Adipose tissue (tissue), 3 donors: ENCODE data around the gene PPP2R5B. TPM values are rescaled to one million over a fixed set of nuclear protein-coding genes. Genes with fewer than 3 reads are reported as not detected.

ENCODE experiments used
- H3K27ac ChIP-seq: one replicate; pipeline ENCODE4 v1.5.1; 2013; ENCODE audit warnings: low read depth, low read length
- WGBS, 3 donors: extraction: QIAGEN DNeasy Blood & Tissue Kit; methylation state at CpG; one replicate each; pipeline ENCODE4 v1.1.7; 2013; 5-methylcytosine and 5-hydroxymethylcytosine counted together
- polyA plus RNA-seq, 3 donors: library from polyadenylated mRNA; stranded (reverse); fragments of 200-250 nt; gene quantifications; one replicate each; pipeline ENCODE4 v1.2.3, GENCODE V29; 2013
- donor health status: healthy with polysubstance abuse.
- donor health status: Bipolar disorder and iron deficiency.
- donor health status: healthy.

Gene PPP2R5B
- polyA plus RNA-seq, 3 donors: 10.0 to 17.9 (median 13.0) TPM

GRCh38 chr11:64887757-64888405 lies 36.6 kb upstream of the PPP2R5B start:
- WGBS, 3 donors: 11 to 16% (median 15%) methylated on average over 26 to 34 of the region's 34 CpGs
- H3K27ac ChIP-seq: no peak overlapping the region

- H3K27ac ChIP-seq: no peak overlapping the region
- 56 to 73% (median 61%) methylated on average over 8 of the region's 8 CpGs for WGBS, 3 donors
Measured at GRCh38 chr11:64888406-64888728, 36.1 kb upstream of the PPP2R5B start.

- H3K27ac ChIP-seq: no peak overlapping the region
- WGBS, 3 donors: 57 to 64% (median 59%) methylated on average over 9 of the region's 9 CpGs
Measured at GRCh38 chr11:64888729-64889511, 35.6 kb upstream of the PPP2R5B start.

GRCh38 chr11:64890522-64890939 lies 34.0 kb upstream of the PPP2R5B start:
- 86 to 92% (median 88%) methylated on average over 7 of the region's 7 CpGs for WGBS, 3 donors
- H3K27ac ChIP-seq: no peak overlapping the region

DNA sequence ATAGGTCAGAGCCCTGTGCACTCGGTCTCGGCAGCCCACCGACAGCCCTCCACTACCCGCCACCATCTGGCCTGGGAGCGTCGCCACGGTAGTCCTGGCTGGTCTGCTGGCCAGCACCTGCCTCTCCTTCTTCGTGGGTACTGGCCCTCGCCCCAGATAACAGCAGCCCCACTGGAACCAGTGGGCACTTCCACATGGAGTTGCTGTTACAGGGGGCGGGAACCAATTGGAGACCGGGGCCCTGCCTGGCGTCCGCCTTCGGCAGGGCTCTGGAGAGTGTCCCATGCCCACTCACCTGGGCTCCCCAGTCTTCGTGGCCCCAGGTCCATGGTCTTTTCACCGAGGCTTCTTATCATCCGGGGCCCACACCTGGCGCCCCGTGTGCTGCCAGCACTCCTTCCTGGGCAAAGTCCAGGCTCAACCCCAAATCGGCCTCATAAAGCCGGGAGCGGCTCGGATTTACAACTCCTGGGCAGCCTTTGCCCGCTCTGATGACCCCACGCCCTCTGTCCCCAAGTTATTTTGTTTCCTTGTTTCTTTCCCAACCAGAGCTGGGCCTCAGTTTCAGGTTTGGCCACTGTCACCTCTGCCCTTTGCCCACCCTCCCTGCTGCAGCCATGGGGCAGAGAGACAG lies 33.2 kb upstream of the PPP2R5B start:
- H3K27ac ChIP-seq: no peak overlapping the region
- 47 to 93% (median 83%) methylated on average over 24 to 25 of the region's 25 CpGs for WGBS, 3 donors

DNA sequence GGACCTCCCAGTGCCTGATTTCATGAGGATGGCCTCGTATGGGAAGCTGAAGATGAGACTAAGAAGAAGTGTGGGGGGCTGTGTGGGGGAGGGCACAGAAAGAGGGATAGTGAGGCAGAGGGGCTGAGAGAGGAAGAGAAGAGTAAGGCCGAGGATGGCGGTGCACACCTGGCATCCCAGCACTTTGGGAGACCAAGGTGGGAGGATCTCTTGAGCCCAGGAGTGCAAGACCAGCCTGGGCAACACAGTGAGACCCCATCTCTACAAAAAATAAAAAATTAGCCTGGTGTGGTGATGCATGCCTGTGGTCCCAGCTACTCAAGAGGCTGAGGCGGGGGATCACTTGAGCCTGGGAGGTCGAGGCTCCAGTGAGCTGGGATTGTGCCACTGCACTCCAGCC lies 32.6 kb upstream of the PPP2R5B start:
- WGBS, 3 donors: 65 to 83% (median 81%) methylated on average over 5 of the region's 5 CpGs
- no peak overlapping the region for H3K27ac ChIP-seq

DNA sequence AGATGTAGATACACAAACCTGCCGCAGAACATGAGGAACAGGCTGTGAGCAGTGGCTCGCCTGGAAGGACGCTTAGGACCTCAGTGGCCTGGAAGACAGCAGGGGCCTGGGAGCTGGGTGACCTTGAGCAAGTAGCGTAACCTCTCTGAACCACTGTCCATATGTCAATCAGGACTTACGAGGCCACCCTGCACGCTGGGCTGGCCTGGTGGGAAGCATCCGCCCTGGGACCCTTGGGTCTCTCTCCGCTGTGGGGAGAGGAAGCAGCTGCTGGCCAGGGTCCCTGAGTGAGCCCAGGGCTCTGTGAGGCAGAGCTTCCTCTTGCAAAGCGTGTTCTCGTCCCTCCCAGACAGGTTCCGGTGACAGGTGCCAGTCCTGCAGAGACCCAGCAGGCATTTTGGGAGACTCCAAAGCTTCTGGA lies 32.1 kb upstream of the PPP2R5B start:
- 33 to 65% (median 42%) methylated on average over 11 of the region's 11 CpGs for WGBS, 3 donors
- H3K27ac ChIP-seq: no peak overlapping the region

DNA sequence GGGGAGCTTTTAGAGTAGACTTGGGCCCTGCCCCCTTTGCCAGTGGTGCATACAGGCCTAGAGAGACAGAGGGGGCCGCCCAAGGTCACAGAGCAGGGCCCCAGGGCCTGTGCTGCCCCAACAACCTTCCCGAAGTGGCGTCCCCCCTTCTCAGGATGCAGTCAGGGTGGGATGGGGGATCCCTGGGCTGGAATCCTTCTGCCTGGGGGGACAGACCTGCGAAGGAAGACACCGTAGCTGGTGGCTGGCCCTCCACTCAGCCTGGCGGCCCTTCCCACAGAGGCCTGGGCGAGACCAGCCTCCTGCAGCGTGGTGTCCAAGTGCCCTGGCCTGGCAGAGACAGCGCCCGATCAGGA lies 31.7 kb upstream of the PPP2R5B start:
- 31 to 87% (median 73%) methylated on average over 10 of the region's 10 CpGs for WGBS, 3 donors
- H3K27ac ChIP-seq: no peak overlapping the region

GRCh38 chr11:64893194-64894069 lies 31.1 kb upstream of the PPP2R5B start:
- H3K27ac ChIP-seq: no peak overlapping the region
- 39 to 70% (median 65%) methylated on average over 23 to 25 of the region's 25 CpGs for WGBS, 3 donors

GRCh38 chr11:64894070-64894811 lies 30.2 kb upstream of the PPP2R5B start:
- 37 to 41% (median 40%) methylated on average over 14 of the region's 14 CpGs for WGBS, 3 donors
- H3K27ac ChIP-seq: no peak overlapping the region

DNA sequence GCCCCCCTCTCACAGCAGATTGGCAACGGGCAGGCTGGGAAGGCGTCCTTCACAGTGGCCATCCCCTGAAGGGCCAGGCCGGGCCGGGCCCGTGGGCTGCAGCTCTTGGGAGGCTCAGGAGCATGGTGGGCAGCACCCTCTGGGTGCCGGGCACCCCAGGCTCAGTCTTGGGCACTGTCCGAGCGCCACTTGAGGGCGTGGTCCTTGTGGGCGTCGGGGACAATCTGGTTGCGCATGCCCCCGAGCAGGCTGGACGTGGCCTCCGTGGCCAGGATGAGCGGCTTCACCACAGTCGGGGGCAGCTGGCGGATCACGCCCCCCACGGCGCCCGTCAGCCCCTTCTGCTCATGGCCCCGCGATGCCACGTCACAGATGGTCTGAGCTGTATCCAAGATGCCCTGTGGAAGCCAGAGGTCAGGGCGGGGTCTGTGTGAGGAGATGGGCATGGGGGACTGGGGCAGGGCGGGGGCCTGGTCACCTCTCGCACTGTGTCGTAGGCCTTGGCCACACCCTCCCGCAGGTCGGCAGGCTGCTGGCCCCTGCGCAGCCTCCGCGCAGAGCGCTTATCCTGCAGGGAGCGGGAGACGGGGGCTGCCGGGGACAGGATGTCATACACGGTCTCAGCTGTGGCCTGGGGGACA lies 29.6 kb upstream of the PPP2R5B start:
- H3K27ac ChIP-seq: no peak overlapping the region
- 85 to 86% (median 86%) methylated on average over 39 of the region's 39 CpGs for WGBS, 3 donors

DNA sequence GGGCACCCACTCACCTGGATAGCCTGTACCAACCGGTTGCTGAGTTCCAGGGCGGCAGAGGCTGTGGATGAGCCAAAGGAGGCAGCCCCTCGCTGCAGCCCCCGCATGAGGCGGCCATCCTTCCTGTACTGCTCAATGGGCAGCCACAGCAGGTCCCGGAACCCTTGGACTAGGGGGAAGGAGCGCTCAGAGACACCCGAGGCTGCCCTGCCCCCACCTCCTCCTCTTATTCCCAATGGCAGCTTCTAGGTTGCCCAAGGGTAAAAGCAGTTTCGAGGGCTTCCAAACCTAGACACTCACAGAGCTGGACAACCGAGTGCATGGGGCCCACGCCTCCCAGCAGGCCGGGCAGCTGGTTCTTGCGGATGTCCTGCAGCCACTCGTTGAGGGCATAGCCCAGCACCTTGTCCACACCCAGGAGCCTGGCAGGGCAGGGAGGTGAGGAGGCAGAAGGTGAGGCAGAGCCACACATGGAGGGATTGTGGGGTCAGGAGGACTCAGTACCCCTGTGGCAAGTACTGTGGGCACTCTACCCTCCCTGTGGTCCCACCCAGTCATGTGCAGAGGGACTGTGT lies 28.0 kb upstream of the PPP2R5B start:
- H3K27ac ChIP-seq: no peak overlapping the region
- 88 to 91% (median 90%) methylated on average over 14 of the region's 14 CpGs for WGBS, 3 donors

GRCh38 chr11:64897381-64898075 lies 27.0 kb upstream of the PPP2R5B start:
- 93 to 95% (median 94%) methylated on average over 18 to 19 of the region's 19 CpGs for WGBS, 3 donors
- H3K27ac ChIP-seq: no peak overlapping the region

DNA sequence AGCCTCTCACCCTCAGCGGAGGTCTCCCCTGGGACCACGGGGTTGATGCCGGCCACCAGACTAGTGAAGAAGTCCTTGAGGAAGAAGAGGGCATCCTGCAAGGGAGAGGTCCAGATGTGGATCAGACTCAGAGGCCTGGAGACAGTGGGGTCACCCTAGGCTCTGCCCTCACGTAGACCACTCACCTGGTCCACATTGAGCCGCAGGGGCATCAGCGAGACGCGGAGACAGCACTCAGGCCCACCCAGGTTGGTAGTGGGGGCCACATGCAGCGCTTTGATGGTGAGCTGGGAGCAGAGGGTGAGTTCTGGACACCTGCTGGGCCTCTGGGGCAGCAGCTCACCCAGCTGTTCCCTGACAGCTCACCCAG lies 26.4 kb upstream of the PPP2R5B start:
- H3K27ac ChIP-seq: no peak overlapping the region
- WGBS, 3 donors: 89 to 98% (median 92%) methylated on average over 7 to 9 of the region's 9 CpGs

- WGBS, 3 donors: 93 to 96% (median 95%) methylated on average over 19 of the region's 19 CpGs
- no peak overlapping the region for H3K27ac ChIP-seq
Measured at GRCh38 chr11:64898541-64898940, 25.9 kb upstream of the PPP2R5B start.

DNA sequence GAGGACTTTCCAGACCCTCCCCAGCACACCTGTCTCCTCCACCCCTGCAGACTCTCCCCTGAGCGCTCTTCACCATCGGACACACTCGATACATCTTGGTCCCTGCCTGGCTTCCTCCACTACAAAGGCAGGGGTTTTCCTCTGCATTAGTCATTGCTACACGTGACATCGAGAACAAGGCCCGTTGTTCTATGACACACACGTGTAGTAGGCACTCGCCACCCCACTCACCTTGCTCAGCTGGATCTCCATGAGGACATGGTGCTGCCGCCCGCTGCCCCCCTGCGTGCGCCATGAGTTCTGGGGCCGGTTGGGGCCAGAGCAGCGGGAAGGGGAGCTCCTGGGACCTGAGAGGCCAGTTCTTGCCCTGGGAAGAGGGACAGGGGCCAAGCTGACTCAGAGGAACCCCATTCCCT lies 24.2 kb upstream of the PPP2R5B start:
- WGBS, 3 donors: 83 to 88% (median 87%) methylated on average over 14 of the region's 14 CpGs
- no peak overlapping the region for H3K27ac ChIP-seq

GRCh38 chr11:64900774-64901173 lies 23.7 kb upstream of the PPP2R5B start:
- no peak overlapping the region for H3K27ac ChIP-seq
- 94 to 96% (median 95%) methylated on average over 17 of the region's 17 CpGs for WGBS, 3 donors
